ENCODE results near the gene FRMD5.

- TF ChIP-seq CTCF (IDR thresholded peaks at IDR 0.05) (no peak), POLR2A (IDR thresholded peaks at IDR 0.05) (no peak)
Measured at GRCh38 chr15:44045661-44046060, 149.4 kb downstream of the FRMD5 start.
